CD4-positive, alpha-beta T cell (primary cell): Measurements from ENCODE around the gene BEND7. TPM values are rescaled to one million over a fixed set of nuclear protein-coding genes. Genes with fewer than 3 reads are reported as not detected.

Source experiments
- ATAC-seq: fragments of 200-7000 bp; cut with Tn5 transposase; one replicate; pipeline ENCODE4 v1.10.0; 2022; ENCODE audit warnings: mild to moderate bottlenecking; ENCODE audit not compliant: poor library complexity
- CTCF ChIA-PET: fragments of 350-600 bp; sonication (Branson Sonifier 250); formaldehyde crosslinking; loops from one replicate; lab custom pipeline; 2021; ENCODE audit warnings: antibody characterized with exemption, inconsistent platforms; lab: Charles Lee
- POLR2A ChIA-PET: fragments of 350-600 bp; sonication (Branson Sonifier 250); formaldehyde crosslinking; loops from one replicate; lab custom pipeline; 2021; ENCODE audit warnings: antibody characterized with exemption, inconsistent platforms; lab: Charles Lee
- DNase-seq, 14 experiments: peaks; one replicate each; pipeline ENCODE4 v3.0.0-alpha.2; 2013 to 2020; ENCODE audit warnings: mixed read lengths in 2 of 14
- H3K27ac ChIP-seq, 2 donors: one replicate each; pipeline versions ENCODE4 v1.5.1 to v1.7.0; 2013; ENCODE audit warnings: low read length in 2 of 2, low read depth in 1 of 2, mild to moderate bottlenecking in 1 of 2
- H3K27me3 ChIP-seq, 2 experiments: 1 replicate in 1 of 2; 2 replicates in 1 of 2; pipeline versions ENCODE4 v1.6.1 to v1.7.0; 2013; ENCODE audit warnings: low read length in 2 of 2, control low read depth in 1 of 2, mild to moderate bottlenecking in 1 of 2, moderate library complexity in 1 of 2; ENCODE audit not compliant: insufficient read depth in 2 of 2, control insufficient read depth in 1 of 2
- H3K36me3 ChIP-seq: one replicate; pipeline ENCODE4 v1.6.1; 2013; ENCODE audit warnings: low read length, control low read depth; ENCODE audit not compliant: insufficient read depth
- H3K4me1 ChIP-seq: one replicate; pipeline ENCODE4 v1.6.1; 2013; ENCODE audit warnings: low read length, control low read depth; ENCODE audit not compliant: insufficient read depth
- H3K4me3 ChIP-seq: one replicate; pipeline ENCODE4 v1.5.1; 2013; ENCODE audit warnings: mild to moderate bottlenecking, low read length, moderate library complexity
- H3K9me3 ChIP-seq, 2 experiments: 1 replicate in 1 of 2; 2 replicates in 1 of 2; pipeline versions ENCODE4 v1.6.1 to v1.7.0; 2013; ENCODE audit warnings: low read length in 2 of 2, mild to moderate bottlenecking in 2 of 2, control low read depth in 1 of 2, moderate library complexity in 1 of 2; ENCODE audit not compliant: control insufficient read depth in 1 of 2, insufficient read depth in 1 of 2
- H3K27ac Mint-ChIP-seq: one replicate; pipeline ENCODE4 v1.8.0; 2020; ENCODE audit warnings: mixed read lengths
- H3K27me3 Mint-ChIP-seq: one replicate; pipeline ENCODE4 v1.8.0; 2021; ENCODE audit warnings: mixed read lengths
- H3K36me3 Mint-ChIP-seq: one replicate; pipeline ENCODE4 v1.8.0; 2021; ENCODE audit warnings: low read depth, mixed read lengths
- H3K4me1 Mint-ChIP-seq: one replicate; pipeline ENCODE4 v1.8.0; 2021; ENCODE audit warnings: low read depth, mixed read lengths
- H3K4me3 Mint-ChIP-seq: one replicate; pipeline ENCODE4 v1.8.0; 2020; ENCODE audit warnings: mild to moderate bottlenecking, mixed read lengths
- H3K9me3 Mint-ChIP-seq: one replicate; pipeline ENCODE4 v1.8.0; 2020; ENCODE audit warnings: mixed read lengths
- CTCF ChIP-seq: fragments of 200-600 bp; IDR thresholded peaks from one replicate; pipeline ENCODE4 v1.8.0; 2022; ENCODE audit warnings: antibody characterized with exemption, mild to moderate bottlenecking
- intact Hi-C, 2 experiments: fragments of 100-400 bp; cut with DNase I in 1 of 2; cut with micrococcal nuclease in 1 of 2; formaldehyde crosslinking; loops; one replicate each; pipeline versions ENCODE4 v1.15.1 to v1.9.0; 2023 to 2025; cut with DNase I, micrococcal nuclease
- total RNA-seq, 174 experiments: library from RNA in 2 of 174; stranded (reverse) in 2 of 174; gene quantifications; one replicate each; pipeline ENCODE4 v1.2.3 and lab custom pipeline; 2021 to 2026

The BEND7 gene
- total RNA-seq, 2 experiments from 2014 or later = not detected

- Mint-ChIP-seq H3K9me3 (no peaks in the 10 kb centered on the region), H3K27me3 (peaks cover 54% of the 10 kb centered on the region), H3K36me3 (no peaks in the 10 kb centered on the region), H3K4me1 (no peaks in the 10 kb centered on the region), H3K4me3 (no peak overlapping the region), H3K27ac (no peak overlapping the region)
- Histone ChIP-seq H3K36me3 (no peaks in the 10 kb centered on the region), H3K4me1 (no peaks in the 10 kb centered on the region), H3K27ac (no peak overlapping the region), H3K9me3 (no peaks in the 10 kb centered on the region), H3K27me3 (peaks cover 0 to under 1% of the 10 kb centered on the region in 2 experiments), H3K4me3 (no peak overlapping the region)
- intact Hi-C loops = no loop called here
- no peak for TF ChIP-seq CTCF
- ChIA-PET POLR2A (no interaction called here), CTCF (no interaction called here)
- DNase-seq (no peak), ATAC-seq (no peak)
These were observed 17.4 kb downstream of the BEND7 start for GRCh38 chr10:13511409-13511808.

- H3K27me3 ChIP-seq = peaks cover 5 to 7% of the 10 kb centered on the region in 2 experiments
- ChIA-PET POLR2A (no interaction called here), CTCF (no interaction called here)
- TF ChIP-seq CTCF = no peak
- H3K27me3 Mint-ChIP-seq = peaks cover 33% of the 10 kb centered on the region
- intact Hi-C loops = no loop called here
- H3K4me3 ChIP-seq = no peak overlapping the region
- no peaks in the 10 kb centered on the region for H3K4me1 Mint-ChIP-seq
- no peak overlapping the region for H3K4me3 Mint-ChIP-seq
- no peak overlapping the region for H3K27ac Mint-ChIP-seq
- no peaks in the 10 kb centered on the region for H3K9me3 Mint-ChIP-seq
- H3K36me3 ChIP-seq = no peaks in the 10 kb centered on the region
- H3K36me3 Mint-ChIP-seq = no peaks in the 10 kb centered on the region
- DNase-seq = no peak
- ATAC-seq = no peak
- no peaks in the 10 kb centered on the region for H3K4me1 ChIP-seq
- no peak overlapping the region for H3K27ac ChIP-seq
- no peaks in the 10 kb centered on the region for H3K9me3 ChIP-seq
These were observed 23.6 kb downstream of the BEND7 start for GRCh38 chr10:13505052-13505680.

- TF ChIP-seq CTCF = no peak
- DNase-seq (no peak), ATAC-seq (no peak)
- no peak overlapping the region for H3K27ac ChIP-seq
- no peak overlapping the region for H3K27ac Mint-ChIP-seq
- H3K4me3 ChIP-seq = no peak overlapping the region
- peaks cover 30% of the 10 kb centered on the region for H3K27me3 Mint-ChIP-seq
- H3K4me3 Mint-ChIP-seq = no peak overlapping the region
- no peaks in the 10 kb centered on the region for H3K9me3 ChIP-seq
- intact Hi-C loops = no loop called here
- H3K9me3 Mint-ChIP-seq = no peaks in the 10 kb centered on the region
- ChIA-PET CTCF (no interaction called here), POLR2A (no interaction called here)
- no peaks in the 10 kb centered on the region for H3K36me3 Mint-ChIP-seq
- H3K27me3 ChIP-seq = peaks cover 5 to 7% of the 10 kb centered on the region in 2 experiments
- H3K36me3 ChIP-seq = no peaks in the 10 kb centered on the region
- no peaks in the 10 kb centered on the region for H3K4me1 Mint-ChIP-seq
- no peaks in the 10 kb centered on the region for H3K4me1 ChIP-seq
These were observed 24.9 kb downstream of the BEND7 start for GRCh38 chr10:13503745-13504463.
